Stimulated activated CD8-positive, alpha-beta memory T cell treated with anti-CD3 and anti-CD28 coated beads, Interleukin-15, amount 100 ng/mL, for 24 hours (primary cell): ENCODE data around the gene FNDC7.
"Not testable (repeated sequence)": the region's sequence is repeated elsewhere in the genome, so short reads cannot be mapped to it uniquely, and the experiment has no call there.

Source experiments
- DNase-seq: peaks from one replicate; pipeline ENCODE4 v3.0.0-alpha.2; 2020; ENCODE audit warnings: low read depth

The FNDC7 gene

DNA sequence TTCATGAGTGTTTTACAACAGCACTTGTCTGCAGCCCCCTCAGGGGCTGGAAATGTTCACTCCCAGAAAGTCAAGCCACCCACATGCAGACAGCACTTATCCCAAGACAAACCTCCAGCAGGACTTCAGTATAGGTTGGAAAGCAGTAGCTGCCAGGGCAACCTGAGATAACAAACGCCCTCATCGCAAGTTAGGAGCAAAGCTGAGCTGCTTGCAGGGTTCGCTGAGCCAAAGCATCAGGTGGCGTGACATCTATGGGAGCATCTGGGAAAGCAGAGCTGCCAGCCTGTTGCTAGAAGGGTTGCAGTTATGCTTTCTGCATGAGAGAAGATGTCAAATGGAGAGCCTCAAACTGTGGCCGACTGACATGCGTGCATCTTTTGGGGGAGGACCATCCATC is 29.5 kb downstream of the FNDC7 start:
- DNase-seq = no peak

- DNase-seq = no peak
These were observed 33.3 kb downstream of the FNDC7 start for GRCh38 chr1:108745980-108746381.

DNA sequence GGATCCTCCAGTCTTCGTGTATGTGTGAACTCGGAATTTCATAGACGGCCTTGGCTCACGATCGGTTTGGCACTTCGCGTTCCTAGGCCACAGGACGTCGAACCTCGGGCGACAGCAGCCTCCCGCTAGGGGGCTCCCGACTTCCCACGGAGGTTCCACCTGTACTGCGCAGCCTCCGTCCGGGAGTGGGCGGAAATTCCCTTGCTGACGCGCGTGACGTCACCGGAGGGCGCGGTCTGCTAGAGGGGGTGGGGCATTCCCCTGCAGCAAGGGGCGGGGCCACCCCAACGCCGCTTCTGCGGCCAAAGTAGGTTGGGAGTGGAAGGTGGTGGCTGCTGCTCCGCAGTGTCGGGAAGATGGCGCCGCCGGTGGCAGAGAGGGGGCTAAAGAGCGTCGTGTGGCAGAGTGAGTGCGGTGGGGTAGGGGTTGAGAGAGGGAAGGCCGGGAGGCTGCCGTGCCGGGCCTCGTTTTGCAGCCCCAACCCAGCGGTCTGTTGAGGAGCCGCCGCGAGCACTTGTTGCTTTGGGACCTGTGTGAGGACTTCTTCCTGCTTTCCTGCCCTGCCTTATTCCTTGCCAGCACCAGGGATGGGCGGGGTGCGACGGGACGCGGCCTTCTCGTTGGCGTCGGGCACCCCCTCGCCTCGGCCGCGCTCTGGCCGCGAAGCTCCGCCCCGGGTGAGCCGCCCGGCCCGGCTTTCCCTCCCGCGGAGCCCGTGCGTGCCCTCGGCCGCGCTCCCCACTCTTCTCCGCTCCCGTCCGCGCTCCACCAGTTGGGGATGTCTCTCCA is 33.9 kb downstream of the FNDC7 start, which contains the start of gene STXBP3:
STXBP3 (plus strand) TSS at position 293 of the 789 bp plus-strand sequence; CDS start at position 357, 64 bp downstream.
- peak; percentile 100 for DNase-seq

DNA sequence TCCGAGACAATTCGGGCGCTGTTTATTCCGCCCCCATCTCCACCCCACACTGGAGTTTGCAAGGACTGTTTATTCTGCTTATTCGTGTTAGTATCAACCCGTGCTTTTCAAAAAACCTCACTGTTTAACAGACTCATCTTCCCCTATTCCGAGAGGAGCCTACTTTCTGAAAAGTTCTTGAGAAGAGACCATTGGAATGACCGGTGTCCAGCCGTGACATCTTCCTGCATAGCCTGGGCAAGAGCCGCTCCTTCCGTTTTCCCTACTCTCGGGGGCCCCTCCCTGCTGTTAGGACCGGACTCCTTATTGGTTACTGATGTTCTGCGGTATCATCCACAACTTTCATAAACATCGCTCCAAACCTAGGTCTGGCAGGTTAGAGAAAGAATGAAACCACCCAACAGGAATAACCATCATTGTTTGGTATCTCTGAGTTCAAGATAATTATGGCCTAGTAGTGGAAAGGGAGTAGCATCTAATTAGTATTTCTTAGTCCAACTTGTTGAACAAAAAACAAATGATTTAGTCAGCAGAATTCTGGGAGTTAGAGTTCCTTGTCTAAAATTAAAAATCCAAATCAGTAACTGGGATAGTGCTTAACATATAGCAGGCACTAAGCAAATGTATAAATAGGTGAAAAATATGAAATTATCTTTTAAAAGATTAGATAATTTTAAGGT is 34.6 kb downstream of the FNDC7 start:
- DNase-seq = no peak

DNA sequence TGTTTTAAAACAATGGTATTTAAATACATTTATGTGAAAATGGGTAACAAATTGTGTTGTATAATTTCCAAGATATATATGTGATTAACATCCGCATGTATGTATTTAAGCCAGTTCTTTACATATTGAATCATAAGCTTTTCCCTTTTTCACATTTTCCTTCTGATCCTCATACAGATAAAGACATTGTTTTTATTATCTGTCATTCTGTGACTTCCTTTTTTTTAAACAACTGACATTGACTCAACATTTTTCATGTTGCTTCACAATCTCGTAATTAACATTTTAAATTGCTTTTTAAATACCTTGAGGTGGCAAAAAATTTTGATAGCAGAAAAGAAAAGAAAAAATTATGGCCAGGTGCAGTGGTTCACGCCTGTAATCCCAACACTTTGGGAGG is 35.2 kb downstream of the FNDC7 start:
- DNase-seq = no peak

- no peak for DNase-seq
These were observed 36.4 kb downstream of the FNDC7 start for GRCh38 chr1:108749081-108749480.

GRCh38 chr1:108750476-108751181 is 37.9 kb downstream of the FNDC7 start:
- DNase-seq = no peak

DNA sequence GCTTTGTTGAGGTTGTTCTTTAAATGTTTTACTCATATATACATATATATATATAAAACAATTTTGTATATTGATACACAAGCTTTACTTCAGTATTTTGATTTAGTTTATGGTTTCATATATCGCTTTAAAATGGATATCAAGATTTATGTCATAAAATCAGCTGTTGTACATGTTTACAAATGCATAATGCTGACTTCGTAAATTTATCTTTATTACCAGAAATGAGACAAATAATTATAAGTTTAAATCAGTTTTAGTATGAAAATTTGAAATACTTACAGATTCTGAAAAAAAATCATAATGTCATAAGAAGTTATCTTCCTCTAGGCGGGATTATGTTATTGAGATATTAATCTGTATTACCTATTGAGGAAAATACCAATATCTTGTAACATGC is 40.7 kb downstream of the FNDC7 start:
- no peak for DNase-seq

- no peak for DNase-seq
These were observed 46.1 kb downstream of the FNDC7 start for GRCh38 chr1:108758796-108759195.

DNA sequence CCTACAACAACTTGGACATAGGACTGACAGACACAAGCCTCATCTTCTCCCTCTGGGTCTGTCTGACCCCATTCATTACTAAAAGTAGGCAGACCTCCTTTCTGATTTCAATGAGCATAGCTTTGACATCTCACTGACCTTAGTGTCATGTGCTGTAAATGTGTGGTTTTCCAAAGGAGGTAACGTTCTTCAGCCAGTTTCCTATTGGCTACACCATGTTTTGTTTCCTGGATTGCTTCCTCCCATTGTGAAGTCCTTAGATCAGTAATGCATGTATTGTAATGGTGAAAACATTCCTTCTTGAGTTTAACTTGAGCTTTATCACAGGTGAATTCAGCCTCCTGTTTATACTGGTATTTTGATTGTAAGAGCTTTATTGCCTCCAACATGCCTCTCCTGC is 54.4 kb downstream of the FNDC7 start:
- DNase-seq = no peak

GRCh38 chr1:108767708-108768107 is 55.0 kb downstream of the FNDC7 start:
- no peak for DNase-seq

DNA sequence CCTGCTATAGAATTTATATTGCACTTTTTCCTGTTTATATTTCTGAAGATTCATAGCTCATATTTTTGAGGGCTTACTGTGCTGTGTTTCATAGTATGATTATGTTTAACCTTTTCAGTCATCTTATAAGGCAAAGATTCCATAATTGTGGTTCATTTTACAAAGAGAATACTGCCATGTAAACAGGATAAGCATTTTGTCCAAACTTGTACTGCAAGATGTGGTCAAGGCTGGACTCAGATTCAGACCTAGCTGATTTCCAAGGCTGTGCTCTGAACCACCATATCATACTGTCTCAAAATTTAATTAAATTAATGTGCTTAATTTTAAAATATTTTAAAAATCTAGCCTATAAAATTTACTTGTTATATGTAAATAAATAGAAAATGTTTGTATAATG is 65.1 kb downstream of the FNDC7 start:
- DNase-seq = no peak

- no peak for DNase-seq
These were observed 66.7 kb downstream of the FNDC7 start for GRCh38 chr1:108779455-108779854.

- DNase-seq = no peak
These were observed 68.3 kb downstream of the FNDC7 start for GRCh38 chr1:108780937-108781574.

- not testable (repeated sequence) for DNase-seq
These were observed 68.9 kb downstream of the FNDC7 start for GRCh38 chr1:108781575-108781944.

GRCh38 chr1:108785264-108785663 is 72.6 kb downstream of the FNDC7 start:
- no peak for DNase-seq

DNA sequence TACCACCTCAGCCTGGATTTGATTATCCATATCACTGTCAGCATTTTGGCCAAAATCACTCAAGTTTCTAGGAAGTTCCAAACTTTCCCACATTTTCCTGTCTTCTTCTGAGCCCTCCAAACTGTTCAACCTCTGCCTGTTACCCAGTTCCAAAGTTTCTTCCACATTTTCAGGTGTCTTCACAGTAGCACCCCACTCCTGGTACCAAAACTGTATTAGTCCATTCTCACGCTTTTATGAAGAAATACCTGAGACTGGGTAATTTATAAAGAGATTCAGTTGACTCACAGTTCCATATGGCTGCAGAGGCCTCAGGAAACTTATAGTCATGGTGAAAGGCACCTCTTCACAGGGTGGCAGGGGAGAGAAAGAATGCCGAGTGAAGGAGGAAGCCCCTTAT is 73.2 kb downstream of the FNDC7 start:
- no peak for DNase-seq

- no peak for DNase-seq
These were observed 79.1 kb downstream of the FNDC7 start for GRCh38 chr1:108791790-108792189.
